ENCODE data around the gene CPS1.

The CPS1 gene

GRCh38 chr2:210544831-210545230 is 11.6 kb upstream of the CPS1 start:
- no peaks in the 10 kb centered on the region for H3K27me3 ChIP-seq (ENCODE audit: control insufficient read depth in 2 of 2, insufficient read depth in 2 of 2, low read length in 2 of 2)
- no peak overlapping the region for H3K4me3 ChIP-seq (ENCODE audit: low read length in 2 of 2)
- H3K4me1 ChIP-seq (ENCODE audit: control insufficient read depth in 2 of 2, insufficient read depth in 2 of 2, low read length in 2 of 2) = no peaks in the 10 kb centered on the region
- H3K9ac ChIP-seq (ENCODE audit: low read depth in 1 of 2, low read length in 2 of 2) = no peak overlapping the region
- no peaks in the 10 kb centered on the region for H3K36me3 ChIP-seq (ENCODE audit: control insufficient read depth in 2 of 2, insufficient read depth in 2 of 2, low read length in 2 of 2)
- H3K9me3 ChIP-seq (ENCODE audit: control insufficient read depth in 2 of 2, low read length in 2 of 2) = no peaks in the 10 kb centered on the region
- H3K27ac ChIP-seq (ENCODE audit: low read depth in 2 of 2, low read length in 2 of 2) = no peak overlapping the region

GRCh38 chr2:210546424-210547208 is 9.8 kb upstream of the CPS1 start:
- Histone ChIP-seq H3K4me1 (ENCODE audit: control insufficient read depth in 2 of 2, insufficient read depth in 2 of 2, low read length in 2 of 2) (no peaks in the 10 kb centered on the region), H3K27ac (ENCODE audit: low read depth in 2 of 2, low read length in 2 of 2) (no peak overlapping the region), H3K9me3 (ENCODE audit: control insufficient read depth in 2 of 2, low read length in 2 of 2) (no peaks in the 10 kb centered on the region), H3K36me3 (ENCODE audit: control insufficient read depth in 2 of 2, insufficient read depth in 2 of 2, low read length in 2 of 2) (no peaks in the 10 kb centered on the region), H3K4me3 (ENCODE audit: low read length in 2 of 2) (no peak overlapping the region), H3K9ac (ENCODE audit: low read depth in 1 of 2, low read length in 2 of 2) (no peak overlapping the region), H3K27me3 (ENCODE audit: control insufficient read depth in 2 of 2, insufficient read depth in 2 of 2, low read length in 2 of 2) (no peaks in the 10 kb centered on the region)

DNA sequence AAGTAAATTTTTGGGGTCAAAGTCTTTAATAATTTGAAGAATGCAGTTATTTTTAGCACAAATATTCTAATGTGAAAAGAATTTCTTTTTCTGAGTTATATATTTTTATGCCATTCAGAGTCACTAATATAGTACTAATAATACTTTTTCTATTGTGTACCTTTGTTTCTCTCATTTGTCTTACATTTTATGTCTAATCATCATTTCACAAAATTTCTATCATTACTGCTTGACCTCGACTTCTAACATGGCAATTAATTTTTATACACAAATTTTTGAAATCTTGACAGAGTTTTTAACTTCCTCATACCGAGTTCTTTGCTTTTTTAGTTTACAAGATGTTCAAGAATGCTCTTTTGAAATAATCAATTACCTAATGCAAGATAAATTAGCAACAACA is 8.4 kb upstream of the CPS1 start:
- H3K9me3 ChIP-seq (ENCODE audit: control insufficient read depth in 2 of 2, low read length in 2 of 2) = no peaks in the 10 kb centered on the region
- H3K27ac ChIP-seq (ENCODE audit: low read depth in 2 of 2, low read length in 2 of 2) = no peak overlapping the region
- no peaks in the 10 kb centered on the region for H3K36me3 ChIP-seq (ENCODE audit: control insufficient read depth in 2 of 2, insufficient read depth in 2 of 2, low read length in 2 of 2)
- no peak overlapping the region for H3K4me3 ChIP-seq (ENCODE audit: low read length in 2 of 2)
- H3K9ac ChIP-seq (ENCODE audit: low read depth in 1 of 2, low read length in 2 of 2) = no peak overlapping the region
- H3K4me1 ChIP-seq (ENCODE audit: control insufficient read depth in 2 of 2, insufficient read depth in 2 of 2, low read length in 2 of 2) = no peaks in the 10 kb centered on the region
- no peaks in the 10 kb centered on the region for H3K27me3 ChIP-seq (ENCODE audit: control insufficient read depth in 2 of 2, insufficient read depth in 2 of 2, low read length in 2 of 2)

DNA sequence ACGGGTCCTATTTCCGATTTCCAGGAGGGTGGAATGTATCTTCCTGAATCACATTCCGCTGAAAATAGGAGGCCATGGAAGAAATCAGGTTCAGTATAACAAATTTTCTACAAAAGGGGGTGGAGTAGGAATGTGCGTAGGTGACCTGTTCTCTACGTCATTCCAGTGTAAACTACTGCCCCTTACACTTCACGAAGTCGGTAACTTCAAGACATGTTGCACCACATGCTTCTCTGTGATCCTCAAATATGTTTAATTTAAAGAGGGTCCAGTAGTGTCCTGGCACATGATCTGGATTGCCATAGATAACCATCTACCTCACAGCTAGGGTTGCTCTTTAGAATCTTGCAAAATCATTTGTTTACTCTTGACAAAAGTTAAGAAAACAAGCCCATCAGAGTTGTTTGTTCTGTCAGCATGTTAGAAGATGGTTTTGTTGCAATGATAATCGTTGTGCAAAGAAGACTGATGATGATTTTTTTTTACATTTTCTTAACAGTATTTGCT is 7.5 kb upstream of the CPS1 start:
- Histone ChIP-seq H3K27me3 (ENCODE audit: control insufficient read depth in 2 of 2, insufficient read depth in 2 of 2, low read length in 2 of 2) (no peaks in the 10 kb centered on the region), H3K36me3 (ENCODE audit: control insufficient read depth in 2 of 2, insufficient read depth in 2 of 2, low read length in 2 of 2) (no peaks in the 10 kb centered on the region), H3K27ac (ENCODE audit: low read depth in 2 of 2, low read length in 2 of 2) (no peak overlapping the region), H3K9ac (ENCODE audit: low read depth in 1 of 2, low read length in 2 of 2) (no peak overlapping the region), H3K4me3 (ENCODE audit: low read length in 2 of 2) (no peak overlapping the region), H3K4me1 (ENCODE audit: control insufficient read depth in 2 of 2, insufficient read depth in 2 of 2, low read length in 2 of 2) (no peaks in the 10 kb centered on the region), H3K9me3 (ENCODE audit: control insufficient read depth in 2 of 2, low read length in 2 of 2) (no peaks in the 10 kb centered on the region)

DNA sequence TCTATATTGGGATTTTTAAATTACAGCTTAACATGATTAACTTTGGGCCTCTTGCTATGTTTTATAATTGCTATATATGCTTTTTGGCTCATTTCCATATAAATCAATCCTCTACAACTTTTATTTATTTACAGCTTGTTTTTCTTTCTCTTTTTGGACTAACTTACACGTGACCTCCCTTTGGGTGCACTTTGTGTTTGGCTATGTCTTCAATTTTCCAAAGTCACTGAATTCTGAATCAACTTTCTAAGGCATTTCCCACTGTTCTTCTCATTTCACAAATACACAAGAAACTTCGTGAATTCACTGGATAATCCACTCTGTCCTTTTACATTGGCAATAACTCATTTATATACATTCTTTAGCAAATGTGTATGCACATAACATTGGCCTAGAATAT is 5.4 kb upstream of the CPS1 start:
- no peak overlapping the region for H3K9ac ChIP-seq (ENCODE audit: low read depth in 1 of 2, low read length in 2 of 2)
- H3K4me1 ChIP-seq (ENCODE audit: control insufficient read depth in 2 of 2, insufficient read depth in 2 of 2, low read length in 2 of 2) = no peaks in the 10 kb centered on the region
- H3K4me3 ChIP-seq (ENCODE audit: low read length in 2 of 2) = no peak overlapping the region
- H3K27ac ChIP-seq (ENCODE audit: low read depth in 2 of 2, low read length in 2 of 2) = no peak overlapping the region
- no peaks in the 10 kb centered on the region for H3K9me3 ChIP-seq (ENCODE audit: control insufficient read depth in 2 of 2, low read length in 2 of 2)
- no peaks in the 10 kb centered on the region for H3K36me3 ChIP-seq (ENCODE audit: control insufficient read depth in 2 of 2, insufficient read depth in 2 of 2, low read length in 2 of 2)
- no peaks in the 10 kb centered on the region for H3K27me3 ChIP-seq (ENCODE audit: control insufficient read depth in 2 of 2, insufficient read depth in 2 of 2, low read length in 2 of 2)

- no peak overlapping the region for H3K9ac ChIP-seq (ENCODE audit: low read depth in 1 of 2, low read length in 2 of 2)
- no peaks in the 10 kb centered on the region for H3K9me3 ChIP-seq (ENCODE audit: control insufficient read depth in 2 of 2, low read length in 2 of 2)
- H3K4me1 ChIP-seq (ENCODE audit: control insufficient read depth in 2 of 2, insufficient read depth in 2 of 2, low read length in 2 of 2) = no peaks in the 10 kb centered on the region
- H3K4me3 ChIP-seq (ENCODE audit: low read length in 2 of 2) = no peak overlapping the region
- no peaks in the 10 kb centered on the region for H3K27me3 ChIP-seq (ENCODE audit: control insufficient read depth in 2 of 2, insufficient read depth in 2 of 2, low read length in 2 of 2)
- no peaks in the 10 kb centered on the region for H3K36me3 ChIP-seq (ENCODE audit: control insufficient read depth in 2 of 2, insufficient read depth in 2 of 2, low read length in 2 of 2)
- H3K27ac ChIP-seq (ENCODE audit: low read depth in 2 of 2, low read length in 2 of 2) = no peak overlapping the region
These were observed 3.0 kb upstream of the CPS1 start for GRCh38 chr2:210553373-210553772.

- no peaks in the 10 kb centered on the region for H3K27me3 ChIP-seq (ENCODE audit: control insufficient read depth in 2 of 2, insufficient read depth in 2 of 2, low read length in 2 of 2)
- no peaks in the 10 kb centered on the region for H3K4me1 ChIP-seq (ENCODE audit: control insufficient read depth in 2 of 2, insufficient read depth in 2 of 2, low read length in 2 of 2)
- no peak overlapping the region for H3K4me3 ChIP-seq (ENCODE audit: low read length in 2 of 2)
- H3K9me3 ChIP-seq (ENCODE audit: control insufficient read depth in 2 of 2, low read length in 2 of 2) = no peaks in the 10 kb centered on the region
- no peak overlapping the region for H3K27ac ChIP-seq (ENCODE audit: low read depth in 2 of 2, low read length in 2 of 2)
- H3K36me3 ChIP-seq (ENCODE audit: control insufficient read depth in 2 of 2, insufficient read depth in 2 of 2, low read length in 2 of 2) = no peaks in the 10 kb centered on the region
- H3K9ac ChIP-seq (ENCODE audit: low read depth in 1 of 2, low read length in 2 of 2) = no peak overlapping the region
These were observed 844 bp upstream of the CPS1 start for GRCh38 chr2:210555555-210555954.

DNA sequence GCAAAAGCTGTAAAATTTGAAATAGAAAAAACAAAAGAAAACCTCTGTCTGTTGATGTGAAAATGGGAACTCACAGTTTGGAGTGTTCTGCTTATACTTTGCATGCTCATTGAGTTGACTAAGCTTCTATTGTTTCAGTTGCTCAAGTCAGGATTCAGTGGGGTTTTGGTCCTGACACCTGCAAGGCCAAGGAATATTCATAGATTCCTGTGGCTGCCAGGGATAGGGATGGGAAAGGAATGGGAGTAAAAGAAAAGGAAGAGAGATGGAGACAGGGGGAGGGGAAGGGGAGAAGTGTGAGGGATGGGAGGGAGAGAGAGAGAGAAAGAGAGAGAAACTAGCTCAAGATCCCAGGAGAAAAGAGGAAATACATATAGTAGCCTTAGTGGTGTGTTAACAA is 1.3 kb downstream of the CPS1 start:
- H3K4me3 ChIP-seq (ENCODE audit: low read length in 2 of 2) = no peak overlapping the region
- H3K4me1 ChIP-seq (ENCODE audit: control insufficient read depth in 2 of 2, insufficient read depth in 2 of 2, low read length in 2 of 2) = no peaks in the 10 kb centered on the region
- no peaks in the 10 kb centered on the region for H3K36me3 ChIP-seq (ENCODE audit: control insufficient read depth in 2 of 2, insufficient read depth in 2 of 2, low read length in 2 of 2)
- no peak overlapping the region for H3K9ac ChIP-seq (ENCODE audit: low read depth in 1 of 2, low read length in 2 of 2)
- H3K27me3 ChIP-seq (ENCODE audit: control insufficient read depth in 2 of 2, insufficient read depth in 2 of 2, low read length in 2 of 2) = no peaks in the 10 kb centered on the region
- H3K9me3 ChIP-seq (ENCODE audit: control insufficient read depth in 2 of 2, low read length in 2 of 2) = no peaks in the 10 kb centered on the region
- H3K27ac ChIP-seq (ENCODE audit: low read depth in 2 of 2, low read length in 2 of 2) = no peak overlapping the region

- H3K27ac ChIP-seq (ENCODE audit: low read depth in 2 of 2, low read length in 2 of 2) = no peak overlapping the region
- no peaks in the 10 kb centered on the region for H3K4me1 ChIP-seq (ENCODE audit: control insufficient read depth in 2 of 2, insufficient read depth in 2 of 2, low read length in 2 of 2)
- no peaks in the 10 kb centered on the region for H3K9me3 ChIP-seq (ENCODE audit: control insufficient read depth in 2 of 2, low read length in 2 of 2)
- H3K27me3 ChIP-seq (ENCODE audit: control insufficient read depth in 2 of 2, insufficient read depth in 2 of 2, low read length in 2 of 2) = no peaks in the 10 kb centered on the region
- no peak overlapping the region for H3K4me3 ChIP-seq (ENCODE audit: low read length in 2 of 2)
- H3K36me3 ChIP-seq (ENCODE audit: control insufficient read depth in 2 of 2, insufficient read depth in 2 of 2, low read length in 2 of 2) = no peaks in the 10 kb centered on the region
- H3K9ac ChIP-seq (ENCODE audit: low read depth in 1 of 2, low read length in 2 of 2) = no peak overlapping the region
These were observed 2.3 kb downstream of the CPS1 start for GRCh38 chr2:210558708-210559107.

- Histone ChIP-seq H3K4me3 (ENCODE audit: low read length in 2 of 2) (no peak overlapping the region), H3K9me3 (ENCODE audit: control insufficient read depth in 2 of 2, low read length in 2 of 2) (no peaks in the 10 kb centered on the region), H3K4me1 (ENCODE audit: control insufficient read depth in 2 of 2, insufficient read depth in 2 of 2, low read length in 2 of 2) (no peaks in the 10 kb centered on the region), H3K9ac (ENCODE audit: low read depth in 1 of 2, low read length in 2 of 2) (no peak overlapping the region), H3K36me3 (ENCODE audit: control insufficient read depth in 2 of 2, insufficient read depth in 2 of 2, low read length in 2 of 2) (no peaks in the 10 kb centered on the region), H3K27me3 (ENCODE audit: control insufficient read depth in 2 of 2, insufficient read depth in 2 of 2, low read length in 2 of 2) (no peaks in the 10 kb centered on the region), H3K27ac (ENCODE audit: low read depth in 2 of 2, low read length in 2 of 2) (no peak overlapping the region)
These were observed 2.8 kb downstream of the CPS1 start for GRCh38 chr2:210559182-210559581.
